ENCODE data around the gene RNF144A. TPM values are rescaled to one million over a fixed set of nuclear protein-coding genes. Genes with fewer than 3 reads are reported as not detected.

RNF144A gene
- total RNA-seq, 1 donor from 2014 or later = 52.8 TPM

- no peak overlapping the region for H3K27ac Mint-ChIP-seq
- no peak overlapping the region for H3K4me3 Mint-ChIP-seq
- H3K9me3 Mint-ChIP-seq = no peaks in the 10 kb centered on the region
- H3K36me3 Mint-ChIP-seq = peaks cover 50% of the 10 kb centered on the region
- H3K4me1 Mint-ChIP-seq = peaks cover 5% of the 10 kb centered on the region
- TF ChIP-seq CTCF (IDR thresholded peaks at IDR 0.05; ENCODE audit: unreplicated experiment) = no peak
- no peaks in the 10 kb centered on the region for H3K27me3 Mint-ChIP-seq (ENCODE audit: low read depth)
- DNase-seq (ENCODE audit: low spot score in 2 of 2, unreplicated experiment in 2 of 2) = no peak
Measured at GRCh38 chr2:6944555-6944954, 27.3 kb downstream of the RNF144A start.

- peaks cover 5% of the 10 kb centered on the region for H3K4me1 Mint-ChIP-seq
Measured at GRCh38 chr2:6945087-6945813, 28.0 kb downstream of the RNF144A start.

GRCh38 chr2:6945821-6946220, 28.6 kb downstream of the RNF144A start:
- TF ChIP-seq CTCF (IDR thresholded peaks at IDR 0.05; ENCODE audit: unreplicated experiment) = no peak
- Mint-ChIP-seq H3K27ac (no peak overlapping the region), H3K4me3 (no peak overlapping the region), H3K36me3 (peaks cover 49% of the 10 kb centered on the region), H3K4me1 (peaks cover 3% of the 10 kb centered on the region), H3K9me3 (no peaks in the 10 kb centered on the region), H3K27me3 (ENCODE audit: low read depth) (no peaks in the 10 kb centered on the region)
- DNase-seq (ENCODE audit: low spot score in 2 of 2, unreplicated experiment in 2 of 2) = no peak

More at GRCh38 chr2:6945087-6945813, 28.0 kb downstream of the RNF144A start:
- Mint-ChIP-seq H3K4me3 (no peak overlapping the region), H3K27me3 (ENCODE audit: low read depth) (no peaks in the 10 kb centered on the region), H3K27ac (no peak overlapping the region), H3K9me3 (no peaks in the 10 kb centered on the region), H3K36me3 (peaks cover 50% of the 10 kb centered on the region)
- no peak for DNase-seq (ENCODE audit: low spot score in 2 of 2, unreplicated experiment in 2 of 2)
- no peak for TF ChIP-seq CTCF (IDR thresholded peaks at IDR 0.05; ENCODE audit: unreplicated experiment)

- Mint-ChIP-seq H3K27ac (no peak overlapping the region), H3K9me3 (no peaks in the 10 kb centered on the region), H3K27me3 (ENCODE audit: low read depth) (no peaks in the 10 kb centered on the region), H3K36me3 (peaks cover 40% of the 10 kb centered on the region), H3K4me1 (peaks cover 2% of the 10 kb centered on the region), H3K4me3 (no peak overlapping the region)
- TF ChIP-seq CTCF (IDR thresholded peaks at IDR 0.05; ENCODE audit: unreplicated experiment) = no peak
- DNase-seq (ENCODE audit: low spot score in 2 of 2, unreplicated experiment in 2 of 2) = no peak
Measured at GRCh38 chr2:6946722-6947121, 29.5 kb downstream of the RNF144A start.

- Mint-ChIP-seq H3K27ac (no peak overlapping the region), H3K36me3 (peaks cover 28% of the 10 kb centered on the region), H3K4me1 (peaks cover 7% of the 10 kb centered on the region), H3K27me3 (ENCODE audit: low read depth) (no peaks in the 10 kb centered on the region), H3K4me3 (no peak overlapping the region), H3K9me3 (no peaks in the 10 kb centered on the region)
- TF ChIP-seq CTCF (IDR thresholded peaks at IDR 0.05; ENCODE audit: unreplicated experiment) = no peak
- no peak for DNase-seq (ENCODE audit: low spot score in 2 of 2, unreplicated experiment in 2 of 2)
Measured at GRCh38 chr2:6947929-6948676, 30.9 kb downstream of the RNF144A start.
